ENCODE results near the gene MAD1L1. TPM values are rescaled to one million over a fixed set of nuclear protein-coding genes. Genes with fewer than 3 reads are reported as not detected.

The MAD1L1 gene
- total RNA-seq, 1 donor from 2014 or later, result 48.4 TPM

- Histone ChIP-seq H3K4me3 (no peak overlapping the region), H3K9me3 (no peaks in the 10 kb centered on the region), H3K27ac (no peak overlapping the region), H3K36me3 (no peaks in the 10 kb centered on the region), H3K27me3 (no peaks in the 10 kb centered on the region), H3K4me1 (no peaks in the 10 kb centered on the region)
- no peak for TF ChIP-seq CTCF (IDR thresholded peaks at IDR 0.05)
- DNase-seq (no peak), ATAC-seq (no peak)
- intact Hi-C loops (cut with DNase I), result no loop called here
Measured at GRCh38 chr7:1908823-1909420, 323.8 kb downstream of the MAD1L1 start.

- Histone ChIP-seq H3K4me3 (no peak overlapping the region), H3K36me3 (no peaks in the 10 kb centered on the region), H3K27me3 (no peaks in the 10 kb centered on the region), H3K9me3 (no peaks in the 10 kb centered on the region), H3K27ac (no peak overlapping the region), H3K4me1 (no peaks in the 10 kb centered on the region)
- TF ChIP-seq CTCF (IDR thresholded peaks at IDR 0.05), result no peak
- no peak for DNase-seq
- peak; percentile 4 for ATAC-seq
- intact Hi-C loops (cut with DNase I), result no loop called here
Measured at GRCh38 chr7:1907751-1908365, 324.9 kb downstream of the MAD1L1 start.

- no peaks in the 10 kb centered on the region for H3K9me3 ChIP-seq
- no peak overlapping the region for H3K27ac ChIP-seq
- H3K4me1 ChIP-seq, result no peaks in the 10 kb centered on the region
- ATAC-seq (no peak), DNase-seq (no peak)
- H3K36me3 ChIP-seq, result no peaks in the 10 kb centered on the region
- H3K27me3 ChIP-seq, result no peaks in the 10 kb centered on the region
- TF ChIP-seq CTCF (IDR thresholded peaks at IDR 0.05), result no peak
- intact Hi-C loops (cut with DNase I), result no loop called here
- no peak overlapping the region for H3K4me3 ChIP-seq
Measured at GRCh38 chr7:1906988-1907745, 325.6 kb downstream of the MAD1L1 start.

- Histone ChIP-seq H3K9me3 (no peaks in the 10 kb centered on the region), H3K4me1 (no peaks in the 10 kb centered on the region), H3K27ac (no peak overlapping the region), H3K4me3 (no peak overlapping the region), H3K27me3 (no peaks in the 10 kb centered on the region), H3K36me3 (no peaks in the 10 kb centered on the region)
- ATAC-seq (no peak), DNase-seq (no peak)
- no peak for TF ChIP-seq CTCF (IDR thresholded peaks at IDR 0.05)
- intact Hi-C loops (cut with DNase I), result no loop called here
Measured at GRCh38 chr7:1906087-1906830, 326.5 kb downstream of the MAD1L1 start.

GRCh38 chr7:1902231-1902855 lies 330.4 kb downstream of the MAD1L1 start:
- no peak for ATAC-seq
- TF ChIP-seq CTCF (IDR thresholded peaks at IDR 0.05), result no peak
- Histone ChIP-seq H3K4me1 (no peaks in the 10 kb centered on the region), H3K27me3 (no peaks in the 10 kb centered on the region), H3K4me3 (no peak overlapping the region), H3K9me3 (no peaks in the 10 kb centered on the region), H3K27ac (no peak overlapping the region), H3K36me3 (no peaks in the 10 kb centered on the region)
- peak; percentile 21 for DNase-seq
- intact Hi-C loops (cut with DNase I), result no loop called here

All from upper lobe of right lung (tissue), 1 donor.